Heart right ventricle (tissue), 16 donors: ENCODE measurements around the gene ITGAD. TPM values are rescaled to one million over a fixed set of nuclear protein-coding genes. Genes with fewer than 3 reads are reported as not detected.

Experiments
- ATAC-seq, 8 donors: fragments of 200-7000 bp; cut with Tn5 transposase; one replicate each; pipeline ENCODE4 v1.9.1; 2020; ENCODE audit warnings: mild to moderate bottlenecking in 8 of 8, moderate library complexity in 8 of 8, moderate number of reproducible peaks in 1 of 8
- DNase-seq, 2 donors: peaks; one replicate each; pipeline ENCODE4 v3.0.0-alpha.2; 2020
- H3K27ac ChIP-seq, 10 donors: fragments of 200-600 bp; sonication (generic) in 2 of 10; one replicate each; pipeline versions ENCODE4 v1.5.0 to v1.8.0; 2020 to 2022; ENCODE audit warnings: mild to moderate bottlenecking in 3 of 10
- H3K27me3 ChIP-seq, 7 donors: fragments of 200-600 bp; one replicate each; pipeline ENCODE4 v1.8.0; 2021 to 2022; ENCODE audit warnings: mild to moderate bottlenecking in 2 of 7
- H3K36me3 ChIP-seq, 9 donors: fragments of 200-600 bp; sonication (generic) in 1 of 9; one replicate each; pipeline versions ENCODE4 v1.5.0 to v1.8.0; 2020 to 2022; ENCODE audit warnings: mild to moderate bottlenecking in 2 of 9
- H3K4me1 ChIP-seq, 9 donors: fragments of 200-600 bp; sonication (generic) in 1 of 9; one replicate each; pipeline versions ENCODE4 v1.5.0 to v1.8.0; 2020 to 2022; ENCODE audit warnings: mild to moderate bottlenecking in 4 of 9
- H3K4me3 ChIP-seq, 10 donors: fragments of 200-600 bp; sonication (generic) in 2 of 10; one replicate each; pipeline versions ENCODE4 v1.5.0 to v1.8.0; 2020 to 2022; ENCODE audit warnings: mild to moderate bottlenecking in 7 of 10, moderate library complexity in 2 of 10
- H3K9me3 ChIP-seq, 11 donors: fragments of 200-600 bp in 10 of 11; sonication (generic) in 2 of 11; one replicate each; pipeline versions ENCODE4 v1.5.0 to v1.8.0; 2013 to 2022; ENCODE audit warnings: mild to moderate bottlenecking in 2 of 11, control low read depth in 1 of 11, moderate library complexity in 1 of 11
- CTCF ChIP-seq, 9 donors: fragments of 200-600 bp; sonication (generic) in 2 of 9; IDR thresholded peaks; one replicate each; pipeline versions ENCODE4 v1.5.0 to v1.8.0; 2021 to 2022; ENCODE audit warnings: antibody characterized with exemption in 9 of 9, mild to moderate bottlenecking in 5 of 9, moderate library complexity in 1 of 9
- WGBS, 2 donors: extraction: QIAGEN DNeasy Blood & Tissue Kit; methylation state at CpG; one replicate each; pipeline ENCODE4 v1.1.7; 2013; ENCODE audit warnings: inconsistent platforms in 1 of 2; 5-methylcytosine and 5-hydroxymethylcytosine counted together
- intact Hi-C, 10 donors: fragments of 100-400 bp; cut with DNase I; formaldehyde crosslinking; loops; one replicate each; pipeline versions ENCODE4 v1.11.1 to v1.14.2; 2022
- polyA plus RNA-seq, 2 donors: library from polyadenylated mRNA; stranded (reverse); fragments of 200-250 nt; gene quantifications; one replicate each; pipeline ENCODE4 v1.2.3, GENCODE V29; 2013
- total RNA-seq, 10 donors: library from RNA; stranded (reverse); fragmentation: NEBNext Ultra II Directional in 3 of 10; extraction: Animal tissue kit (Norgen Biotek cat#: 25700) in 3 of 10; gene quantifications; one replicate each; pipeline versions ENCODE4 v1.2.1 to v1.2.4, GENCODE V29; 2021 to 2023
- donor health status: Arrhythmogenic right ventricular cardiomyopathy.
- donor health status: ischemic (EF 13 %, LVEDD 7.1; RV severe dilation, severe dysfunction).
- donor health status: healthy with polysubstance abuse.
- donor health status: DM: no; HTN: yes; CAD: no.
- donor health status: DM: no; HTN: no; CAD: no.
- donor health status: ischemic (EF 25% LVEDD 6.9; RV normal size, moderate dysfunction).
- donor health status: ischemic (EF 25% LVEDD 5.7; RV mildly dilated, moderate dysfunction).
- donor health status: healthy.
- donor health status: DM: yes; HTN: yes; CAD: no.
- donor health status: Ischemic cardiomyopathy.
- donor health status: ischemic (EF 35%, LVEDD 5.7; RV mildly dilated, moderate dysfunction).
- donor health status: nonischemic (EF 11% LVEDD 7.7; RV severe dilation, severe dysfunction).
- donor health status: DM: yes; HTN: yes; CAD: no.
- donor health status: PGD.
- donor health status: ischemic (EF 29% LVEDD 5.4; RV normal size, mild dysfunction).
- donor health status: nonischemic (EF 23%, LVEDD 6.1; RV moderate dilation, normal function).

The ITGAD gene
- total and polyA plus RNA-seq, 12 donors = 0.01 to 0.39 TPM; not detected in 10

GRCh38 chr16:31390504-31391041, 2.6 kb upstream of the ITGAD start:
- WGBS, 2 donors = 59 to 60% methylated on average over 6 of the region's 6 CpGs
- DNase-seq (no peak), ATAC-seq (no peak)
- no peak overlapping the region for H3K27ac ChIP-seq
- H3K27me3 ChIP-seq = peaks cover 0 to 30% (median 17%) of the 10 kb centered on the region in 7 donors
- H3K4me1 ChIP-seq = peaks cover 0 to 15% (median 0%) of the 10 kb centered on the region in 9 donors
- H3K9me3 ChIP-seq = no peaks in the 10 kb centered on the region
- H3K36me3 ChIP-seq = no peaks in the 10 kb centered on the region
- no peak overlapping the region for H3K4me3 ChIP-seq
- intact Hi-C loops = no loop called here
- TF ChIP-seq CTCF (IDR thresholded peaks at IDR 0.05) = no peak

- intact Hi-C loops = no loop called here
- Histone ChIP-seq H3K27ac (no peak overlapping the region), H3K9me3 (peaks cover 0 to 10% (median 0%) of the 10 kb centered on the region in 11 donors), H3K4me1 (peaks cover 0 to 26% (median 0%) of the 10 kb centered on the region in 9 donors), H3K36me3 (no peaks in the 10 kb centered on the region), H3K4me3 (no peak overlapping the region), H3K27me3 (peaks cover 0 to 21% (median 5%) of the 10 kb centered on the region in 7 donors)
- ATAC-seq = peak in 3 of 8 donors; percentile 51 to 64 (median 58)
- no peak for TF ChIP-seq CTCF (IDR thresholded peaks at IDR 0.05)
- 61 to 64% methylated on average over 6 of the region's 6 CpGs for WGBS, 2 donors
- peak in 1 of 2 donors; percentile 23 for DNase-seq
These were observed 2.5 kb downstream of the ITGAD start for GRCh38 chr16:31395647-31396046.

- DNase-seq (no peak), ATAC-seq (no peak)
- intact Hi-C loops = no loop called here
- H3K36me3 ChIP-seq = no peaks in the 10 kb centered on the region
- H3K27ac ChIP-seq = no peak overlapping the region
- 79 to 83% methylated on average over 16 to 18 of the region's 18 CpGs for WGBS, 2 donors
- H3K27me3 ChIP-seq = peaks cover 0 to 21% (median 5%) of the 10 kb centered on the region in 7 donors
- no peak for TF ChIP-seq CTCF (IDR thresholded peaks at IDR 0.05)
- H3K4me3 ChIP-seq = no peak overlapping the region
- peaks cover 0 to 21% (median 0%) of the 10 kb centered on the region in 9 donors for H3K4me1 ChIP-seq
- H3K9me3 ChIP-seq = peaks cover 0 to 10% (median 0%) of the 10 kb centered on the region in 11 donors
These were observed 4.0 kb downstream of the ITGAD start for GRCh38 chr16:31397096-31397660.

GRCh38 chr16:31397701-31398100, 4.6 kb downstream of the ITGAD start:
- WGBS, 2 donors = 67 to 74% methylated on average over 9 of the region's 9 CpGs
- Histone ChIP-seq H3K27me3 (peaks cover 0 to 21% (median 5%) of the 10 kb centered on the region in 7 donors), H3K27ac (no peak overlapping the region), H3K9me3 (peaks cover 0 to 10% (median 0%) of the 10 kb centered on the region in 11 donors), H3K4me1 (peaks cover 0 to 21% (median 0%) of the 10 kb centered on the region in 9 donors), H3K4me3 (no peak overlapping the region), H3K36me3 (no peaks in the 10 kb centered on the region)
- DNase-seq (no peak), ATAC-seq (no peak)
- intact Hi-C loops = no loop called here
- TF ChIP-seq CTCF (IDR thresholded peaks at IDR 0.05) = no peak
